Lung (tissue), 12 donors: ENCODE results near the gene MT1F. TPM values are rescaled to one million over a fixed set of nuclear protein-coding genes. Genes with fewer than 3 reads are reported as not detected.

Experiments used
- ATAC-seq: fragments of 200-7000 bp; cut with Tn5 transposase; one replicate; pipeline ENCODE4 v1.9.1; 2020; ENCODE audit warnings: moderate number of reproducible peaks; ENCODE audit not compliant: insufficient read depth, low FRiP score
- DNase-seq, 3 donors: peaks; one replicate each; pipeline ENCODE4 v3.0.0-alpha.2; 2013 to 2017
- H3K27ac ChIP-seq, 2 donors: one replicate each; pipeline ENCODE4 v1.5.1; 2013; ENCODE audit warnings: mild to moderate bottlenecking in 2 of 2, moderate library complexity in 2 of 2, control low read depth in 1 of 2, inconsistent platforms in 1 of 2, low read depth in 1 of 2, low read length in 1 of 2
- H3K27me3 ChIP-seq, 3 donors: one replicate each; pipeline ENCODE4 v1.5.1; 2013; ENCODE audit warnings: low read length in 2 of 3; ENCODE audit not compliant: control insufficient read depth in 3 of 3, insufficient read depth in 3 of 3
- H3K36me3 ChIP-seq, 4 donors: one replicate each; pipeline ENCODE4 v1.5.1; 2013; ENCODE audit warnings: low read length in 4 of 4, mild to moderate bottlenecking in 1 of 4, moderate library complexity in 1 of 4; ENCODE audit not compliant: control insufficient read depth in 4 of 4, insufficient read depth in 4 of 4
- H3K4me1 ChIP-seq, 5 donors: one replicate each; pipeline ENCODE4 v1.5.1; 2013; ENCODE audit warnings: low read length in 5 of 5, mild to moderate bottlenecking in 2 of 5, moderate library complexity in 1 of 5; ENCODE audit not compliant: control insufficient read depth in 5 of 5, insufficient read depth in 5 of 5
- H3K4me3 ChIP-seq: one replicate; pipeline ENCODE4 v1.5.1; 2013; ENCODE audit warnings: mild to moderate bottlenecking, control low read depth, moderate library complexity
- H3K9ac ChIP-seq, 2 donors: one replicate each; pipeline ENCODE4 v1.5.1; 2013; ENCODE audit warnings: low read length in 2 of 2, control low read depth in 1 of 2; ENCODE audit not compliant: insufficient read depth in 1 of 2
- H3K9me3 ChIP-seq, 4 donors: one replicate each; pipeline ENCODE4 v1.5.1; 2013; ENCODE audit warnings: low read length in 3 of 4, mild to moderate bottlenecking in 1 of 4, moderate library complexity in 1 of 4; ENCODE audit not compliant: control insufficient read depth in 4 of 4, insufficient read depth in 3 of 4
- WGBS, 2 donors: extraction: QIAGEN DNeasy Blood & Tissue Kit; methylation state at CpG; one replicate each; pipeline ENCODE4 v1.1.7; 2013; 5-methylcytosine and 5-hydroxymethylcytosine counted together
- polyA plus RNA-seq, 2 donors: library from polyadenylated mRNA; stranded (reverse); fragments of 200-250 nt; gene quantifications; one replicate each; pipeline ENCODE4 v1.2.1, GENCODE V29; 2013
- total RNA-seq, 2 donors: library from RNA; depleted of rRNA in 1 of 2; stranded (reverse); fragments of >200 nt in 1 of 2; gene quantifications; one replicate each; pipeline ENCODE4 v1.2.1, GENCODE V29; 2014 to 2021
- TF ChIP-seq, protein P1 (sequence below): IDR thresholded peaks from 2 replicates; pipeline ENCODE4 v1.5.1; 2012; ENCODE audit warnings: mild to moderate bottlenecking; ENCODE audit errors: control extremely low read depth, extremely low read depth
- donor health status: control.
- donor health status: control.
- donor health status: Bipolar disorder and iron deficiency.
- donor health status: healthy.
- donor health status: DM: yes; HTN: yes; CAD: no.

Gene MT1F
- total and polyA plus RNA-seq, 4 donors, result 3.6 to 42.0 (median 20.9) TPM

DNA sequence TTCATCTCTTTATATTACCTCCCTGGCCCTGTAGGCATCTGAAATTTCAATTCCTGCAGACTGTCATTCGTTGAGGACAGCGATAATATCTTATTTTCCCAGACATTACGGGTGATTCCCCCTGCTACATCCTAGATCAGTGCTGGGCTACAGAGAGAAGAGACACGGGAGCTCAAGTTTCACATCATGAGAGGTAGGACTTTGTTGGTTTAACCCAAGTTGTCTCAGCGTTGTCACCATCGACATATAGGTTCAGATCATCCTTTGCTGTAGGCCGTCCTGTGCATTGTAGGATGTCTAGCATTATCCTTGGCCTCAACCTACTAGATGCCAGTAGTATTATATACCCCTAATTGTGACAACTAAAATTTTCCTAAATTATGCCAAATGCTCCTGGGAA is 43.8 kb downstream of the MT1F start:
- Histone ChIP-seq H3K36me3 (no peaks in the 10 kb centered on the region), H3K27me3 (no peaks in the 10 kb centered on the region), H3K4me1 (no peaks in the 10 kb centered on the region), H3K9ac (no peak overlapping the region), H3K9me3 (peaks cover 0 to 3% (median 0%) of the 10 kb centered on the region in 4 donors), H3K27ac (no peak overlapping the region), H3K4me3 (no peak overlapping the region)
- DNase-seq (no peak), ATAC-seq (no peak)
- WGBS, 2 donors, result 88 to 94% methylated on average over 7 of the region's 7 CpGs
- TF ChIP-seq, protein P1, sequence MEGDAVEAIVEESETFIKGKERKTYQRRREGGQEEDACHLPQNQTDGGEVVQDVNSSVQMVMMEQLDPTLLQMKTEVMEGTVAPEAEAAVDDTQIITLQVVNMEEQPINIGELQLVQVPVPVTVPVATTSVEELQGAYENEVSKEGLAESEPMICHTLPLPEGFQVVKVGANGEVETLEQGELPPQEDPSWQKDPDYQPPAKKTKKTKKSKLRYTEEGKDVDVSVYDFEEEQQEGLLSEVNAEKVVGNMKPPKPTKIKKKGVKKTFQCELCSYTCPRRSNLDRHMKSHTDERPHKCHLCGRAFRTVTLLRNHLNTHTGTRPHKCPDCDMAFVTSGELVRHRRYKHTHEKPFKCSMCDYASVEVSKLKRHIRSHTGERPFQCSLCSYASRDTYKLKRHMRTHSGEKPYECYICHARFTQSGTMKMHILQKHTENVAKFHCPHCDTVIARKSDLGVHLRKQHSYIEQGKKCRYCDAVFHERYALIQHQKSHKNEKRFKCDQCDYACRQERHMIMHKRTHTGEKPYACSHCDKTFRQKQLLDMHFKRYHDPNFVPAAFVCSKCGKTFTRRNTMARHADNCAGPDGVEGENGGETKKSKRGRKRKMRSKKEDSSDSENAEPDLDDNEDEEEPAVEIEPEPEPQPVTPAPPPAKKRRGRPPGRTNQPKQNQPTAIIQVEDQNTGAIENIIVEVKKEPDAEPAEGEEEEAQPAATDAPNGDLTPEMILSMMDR, result no peak

DNA sequence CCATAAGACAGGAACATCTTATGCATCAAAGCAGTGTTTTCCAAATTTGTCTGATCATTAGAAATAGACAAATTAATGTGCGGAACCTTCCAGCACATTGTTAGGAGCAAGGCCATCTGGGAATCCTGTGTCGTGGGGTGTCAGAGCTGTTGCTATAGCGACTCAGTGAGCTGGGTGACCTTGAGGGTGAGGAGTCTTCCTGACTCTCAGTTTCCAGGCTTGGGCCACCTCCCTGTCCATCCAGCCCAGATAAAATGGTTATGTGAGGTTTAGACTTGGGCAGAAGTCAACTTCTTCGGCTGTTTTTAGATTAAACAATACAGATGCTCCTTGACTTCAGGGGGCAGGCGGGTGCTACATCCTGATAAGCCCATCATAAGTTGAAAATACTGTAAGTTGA is 45.1 kb downstream of the MT1F start:
- no peaks in the 10 kb centered on the region for H3K27me3 ChIP-seq
- TF ChIP-seq, protein P1, result no peak
- H3K4me1 ChIP-seq, result no peaks in the 10 kb centered on the region
- H3K4me3 ChIP-seq, result no peak overlapping the region
- WGBS, 2 donors, result 88 to 93% methylated on average over 5 of the region's 5 CpGs
- no peaks in the 10 kb centered on the region for H3K9me3 ChIP-seq
- no peak for DNase-seq
- no peak for ATAC-seq
- H3K36me3 ChIP-seq, result no peaks in the 10 kb centered on the region
- no peak overlapping the region for H3K27ac ChIP-seq
- no peak overlapping the region for H3K9ac ChIP-seq

Other genes starting within 250 kb of the MT1F start
- gene AMFR, start 232.4 kb upstream of the MT1F start, total RNA-seq, result 10 to 100 TPM; 79.4 to 86.1 TPM
- 10 to 100 TPM; 39.5 to 43.1 TPM for gene AMFR, start 232.4 kb upstream of the MT1F start, polyA plus RNA-seq
- 10 to 100 TPM; 84.8 to 91.0 TPM for gene NUDT21, start 206.6 kb upstream of the MT1F start, total RNA-seq
- 10 to 100 TPM; 30.9 to 36.1 TPM for gene NUDT21, start 206.6 kb upstream of the MT1F start, polyA plus RNA-seq
- 10 to 100 TPM; 32.4 to 36.1 TPM for gene OGFOD1, start 206.4 kb upstream of the MT1F start, total RNA-seq
- gene OGFOD1, start 206.4 kb upstream of the MT1F start, polyA plus RNA-seq, result 10 to 100 TPM in 1 of 2 donors, 1 to 10 TPM in 1; 9.1 to 26.6 TPM
- 10 to 100 TPM; 37.5 to 70.0 TPM for gene BBS2, start 137.9 kb upstream of the MT1F start, total RNA-seq
- gene BBS2, start 137.9 kb upstream of the MT1F start, polyA plus RNA-seq, result 10 to 100 TPM; 14.0 to 28.6 TPM
- gene MT4, start 92.9 kb upstream of the MT1F start, total RNA-seq, result not detected
- not detected for gene MT4, start 92.9 kb upstream of the MT1F start, polyA plus RNA-seq
- not detected for gene MT3, start 68.4 kb upstream of the MT1F start, total RNA-seq
- 1 to 10 TPM; 1.3 to 4.4 TPM for gene MT3, start 68.4 kb upstream of the MT1F start, polyA plus RNA-seq
- 100 to 1,000 TPM in 1 of 2 donors, 10 to 100 TPM in 1; 17.6 to 521 TPM for gene MT2A, start 49.4 kb upstream of the MT1F start, total RNA-seq
- 1,000 to 10,000 TPM in 1 of 2 donors, 100 to 1,000 TPM in 1; 903 to 1,104 TPM for gene MT2A, start 49.4 kb upstream of the MT1F start, polyA plus RNA-seq
- 100 to 1,000 TPM in 1 of 2 donors, 10 to 100 TPM in 1; 22.1 to 251 TPM for gene MT1E, start 32.2 kb upstream of the MT1F start, total RNA-seq
- gene MT1E, start 32.2 kb upstream of the MT1F start, polyA plus RNA-seq, result 100 to 1,000 TPM in 1 of 2 donors, 10 to 100 TPM in 1; 66.9 to 746 TPM
- 10 to 100 TPM in 1 of 2 donors, under 1 TPM in 1; 0.88 to 51.9 TPM for gene MT1M, start 25.3 kb upstream of the MT1F start, total RNA-seq
- gene MT1M, start 25.3 kb upstream of the MT1F start, polyA plus RNA-seq, result 100 to 1,000 TPM in 1 of 2 donors, 10 to 100 TPM in 1; 35.2 to 251 TPM
- gene MT1A, start 19.3 kb upstream of the MT1F start, total RNA-seq, result 10 to 100 TPM in 1 of 2 donors, 1 to 10 TPM in 1; 1.1 to 36.2 TPM
- gene MT1A, start 19.3 kb upstream of the MT1F start, polyA plus RNA-seq, result 100 to 1,000 TPM in 1 of 2 donors, 10 to 100 TPM in 1; 66.7 to 438 TPM
- gene MT1B, start 6.1 kb upstream of the MT1F start, total RNA-seq, result not detected
- gene MT1B, start 6.1 kb upstream of the MT1F start, polyA plus RNA-seq, result not detected
- gene MT1G, start 10.1 kb downstream of the MT1F start, total RNA-seq, result 10 to 100 TPM in 1 of 2 donors, 1 to 10 TPM in 1; 3.5 to 38.1 TPM
- 100 to 1,000 TPM; 118 to 140 TPM for gene MT1G, start 10.1 kb downstream of the MT1F start, polyA plus RNA-seq
- gene MT1H, start 11.9 kb downstream of the MT1F start, total RNA-seq, result 1 to 10 TPM in 1 of 2 donors, not detected in 1; 4.4 TPM
- 10 to 100 TPM in 1 of 2 donors, 1 to 10 TPM in 1; 1.9 to 10.3 TPM for gene MT1H, start 11.9 kb downstream of the MT1F start, polyA plus RNA-seq
- 100 to 1,000 TPM in 1 of 2 donors, 10 to 100 TPM in 1; 39.3 to 248 TPM for gene MT1X, start 24.5 kb downstream of the MT1F start, total RNA-seq
- gene MT1X, start 24.5 kb downstream of the MT1F start, polyA plus RNA-seq, result 100 to 1,000 TPM; 364 to 989 TPM
- 10 to 100 TPM; 58.5 to 59.9 TPM for gene NUP93, start 72.2 kb downstream of the MT1F start, total RNA-seq
- 10 to 100 TPM; 27.4 to 43.9 TPM for gene NUP93, start 72.2 kb downstream of the MT1F start, polyA plus RNA-seq
- not detected for gene SLC12A3, start 207.2 kb downstream of the MT1F start, total RNA-seq
- under 1 TPM; 0.04 to 0.07 TPM for gene SLC12A3, start 207.2 kb downstream of the MT1F start, polyA plus RNA-seq